Neural progenitor cell (in vitro differentiated cells): ENCODE measurements around the gene S100A2.

Source experiments
- EZH2 ChIP-seq: fragments of 200-600 bp; sonication (generic); IDR thresholded peaks from 2 replicates; pipeline ENCODE4 v1.6.1; 2017; ENCODE audit warnings: antibody characterized with exemption, mild to moderate bottlenecking, moderate library complexity
- EZH2phosphoT487 ChIP-seq: fragments of 200-600 bp; sonication (generic); IDR thresholded peaks from 2 replicates; pipeline ENCODE4 v1.6.1; 2017; ENCODE audit warnings: antibody characterized with exemption
- TF ChIP-seq, protein P1 (sequence below): fragments of 200-600 bp; sonication (generic); IDR thresholded peaks from 2 replicates; pipeline ENCODE4 v1.5.1; 2017; ENCODE audit warnings: antibody characterized with exemption, mild to moderate bottlenecking

DNA sequence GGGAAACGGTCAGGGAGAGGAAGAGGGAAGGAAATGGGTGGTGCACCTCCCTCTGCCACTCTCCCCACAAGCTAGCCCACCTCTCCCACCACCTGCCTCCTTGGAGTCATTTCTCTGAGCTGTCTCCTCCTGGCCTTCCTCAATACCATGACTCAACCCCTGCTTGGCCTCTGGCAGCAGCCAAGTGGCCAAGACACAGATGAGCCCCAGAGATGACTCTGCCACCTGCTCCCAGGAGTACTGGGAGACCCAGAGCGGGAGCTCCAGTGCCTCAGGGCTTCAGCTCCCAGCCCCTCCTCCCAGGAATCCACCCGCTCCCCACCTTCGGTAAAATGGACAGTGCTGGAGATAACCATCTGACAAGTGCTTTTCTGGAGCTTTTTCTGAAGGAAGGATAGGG lies 44.7 kb upstream of the S100A2 start:
- TF ChIP-seq EZH2phosphoT487 (no peak), EZH2 (no peak)
- TF ChIP-seq, protein P1, sequence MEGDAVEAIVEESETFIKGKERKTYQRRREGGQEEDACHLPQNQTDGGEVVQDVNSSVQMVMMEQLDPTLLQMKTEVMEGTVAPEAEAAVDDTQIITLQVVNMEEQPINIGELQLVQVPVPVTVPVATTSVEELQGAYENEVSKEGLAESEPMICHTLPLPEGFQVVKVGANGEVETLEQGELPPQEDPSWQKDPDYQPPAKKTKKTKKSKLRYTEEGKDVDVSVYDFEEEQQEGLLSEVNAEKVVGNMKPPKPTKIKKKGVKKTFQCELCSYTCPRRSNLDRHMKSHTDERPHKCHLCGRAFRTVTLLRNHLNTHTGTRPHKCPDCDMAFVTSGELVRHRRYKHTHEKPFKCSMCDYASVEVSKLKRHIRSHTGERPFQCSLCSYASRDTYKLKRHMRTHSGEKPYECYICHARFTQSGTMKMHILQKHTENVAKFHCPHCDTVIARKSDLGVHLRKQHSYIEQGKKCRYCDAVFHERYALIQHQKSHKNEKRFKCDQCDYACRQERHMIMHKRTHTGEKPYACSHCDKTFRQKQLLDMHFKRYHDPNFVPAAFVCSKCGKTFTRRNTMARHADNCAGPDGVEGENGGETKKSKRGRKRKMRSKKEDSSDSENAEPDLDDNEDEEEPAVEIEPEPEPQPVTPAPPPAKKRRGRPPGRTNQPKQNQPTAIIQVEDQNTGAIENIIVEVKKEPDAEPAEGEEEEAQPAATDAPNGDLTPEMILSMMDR, result no peak
